Aorta (tissue), 5 donors: ENCODE results near the gene EPB41. TPM values are rescaled to one million over a fixed set of nuclear protein-coding genes. Genes with fewer than 3 reads are reported as not detected.

ENCODE experiments used
- ATAC-seq: fragments of 200-7000 bp; cut with Tn5 transposase; one replicate; pipeline ENCODE4 v1.9.1; 2022; ENCODE audit warnings: moderate library complexity; ENCODE audit not compliant: low FRiP score
- DNase-seq, 2 donors: peaks; one replicate each; pipeline ENCODE4 v3.0.0-alpha.2; 2020
- H3K27ac ChIP-seq, 2 donors: one replicate each; pipeline ENCODE4 v1.5.1; 2013; ENCODE audit warnings: low read length in 2 of 2, mild to moderate bottlenecking in 2 of 2, moderate library complexity in 2 of 2, control low read depth in 1 of 2, inconsistent platforms in 1 of 2, low read depth in 1 of 2
- H3K27me3 ChIP-seq, 2 donors: one replicate each; pipeline ENCODE4 v1.6.1; 2013; ENCODE audit warnings: control low read depth in 1 of 2, low read length in 1 of 2, mild to moderate bottlenecking in 1 of 2, moderate library complexity in 1 of 2; ENCODE audit not compliant: insufficient read depth in 2 of 2, control insufficient read depth in 1 of 2
- H3K36me3 ChIP-seq, 2 donors: one replicate each; pipeline ENCODE4 v1.6.1; 2013; ENCODE audit warnings: control low read depth in 1 of 2, low read length in 1 of 2, mild to moderate bottlenecking in 1 of 2; ENCODE audit not compliant: insufficient read depth in 2 of 2, control insufficient read depth in 1 of 2
- H3K4me1 ChIP-seq, 2 donors: one replicate each; pipeline ENCODE4 v1.6.1; 2013; ENCODE audit warnings: low read length in 2 of 2, control low read depth in 1 of 2, mild to moderate bottlenecking in 1 of 2, moderate library complexity in 1 of 2; ENCODE audit not compliant: insufficient read depth in 2 of 2, control insufficient read depth in 1 of 2
- H3K4me3 ChIP-seq, 2 donors: one replicate each; pipeline ENCODE4 v1.5.1; 2013; ENCODE audit warnings: low read length in 2 of 2, control low read depth in 1 of 2, mild to moderate bottlenecking in 1 of 2
- H3K9me3 ChIP-seq: one replicate; pipeline ENCODE4 v1.6.1; 2013; ENCODE audit warnings: mild to moderate bottlenecking, low read length; ENCODE audit not compliant: control insufficient read depth
- WGBS, 2 donors: extraction: QIAGEN DNeasy Blood & Tissue Kit; methylation state at CpG; one replicate each; pipeline ENCODE4 v1.1.7; 2013; 5-methylcytosine and 5-hydroxymethylcytosine counted together
- intact Hi-C, 2 donors: fragments of 100-400 bp; cut with DNase I; formaldehyde crosslinking; loops; one replicate each; pipeline versions ENCODE4 v1.14.2 to v1.15.0; 2022
- polyA plus RNA-seq, 2 donors: library from polyadenylated mRNA; stranded (reverse); fragments of 200-250 nt; gene quantifications; one replicate each; pipeline ENCODE4 v1.2.3, GENCODE V29; 2013
- total RNA-seq, 2 donors: library from RNA; stranded (reverse); fragmentation: NEBNext Ultra II Directional; extraction: Animal tissue kit (Norgen Biotek cat#: 25700); gene quantifications; one replicate each; pipeline ENCODE4 v1.2.1, GENCODE V29; 2021
- donor health status: healthy with polysubstance abuse.
- donor health status: Bipolar disorder and iron deficiency.
- donor health status: DM: no; HTN: no; CAD: no.
- donor health status: DM: no; HTN: no; CAD: no.
- donor health status: DM: yes; HTN: yes; CAD: no.

EPB41 gene
- total and polyA plus RNA-seq, 4 donors: 3.4 to 35.2 (median 14.6) TPM

GRCh38 chr1:28910379-28911115 is 3.8 kb upstream of the EPB41 start:
- H3K9me3 ChIP-seq: no peaks in the 10 kb centered on the region
- H3K4me3 ChIP-seq: no peak overlapping the region
- no peak for DNase-seq
- intact Hi-C loops: no loop called here
- no peaks in the 10 kb centered on the region for H3K4me1 ChIP-seq
- H3K27me3 ChIP-seq: no peaks in the 10 kb centered on the region
- H3K27ac ChIP-seq: no peak overlapping the region
- ATAC-seq: no peak
- H3K36me3 ChIP-seq: no peaks in the 10 kb centered on the region
- WGBS, 2 donors: 85 to 86% methylated on average over 7 of the region's 7 CpGs

- ATAC-seq: peak; percentile 2
These were observed 562 bp upstream of the EPB41 start for GRCh38 chr1:28913786-28914227.

GRCh38 chr1:28915031-28915895 is 894 bp downstream of the EPB41 start:
- WGBS, 2 donors: 13% methylated on average over 32 of the region's 32 CpGs
- Histone ChIP-seq H3K4me1 (no peaks in the 10 kb centered on the region), H3K36me3 (no peaks in the 10 kb centered on the region), H3K4me3 (peak overlapping the region; percentile 50 to 59), H3K27me3 (no peaks in the 10 kb centered on the region), H3K27ac (no peak overlapping the region), H3K9me3 (no peaks in the 10 kb centered on the region)
- DNase-seq (no peak), ATAC-seq (peak; percentile 34)
- intact Hi-C loops: loop anchor here in 1 of 2 donors (2.0 kb wide), 1 partner anchor 28 kb away; no protein-coding TSS in a partner anchor

More at GRCh38 chr1:28913786-28914227, 562 bp upstream of the EPB41 start:
- WGBS, 2 donors: 30 to 32% methylated on average over 10 of the region's 10 CpGs
- H3K36me3 ChIP-seq: no peaks in the 10 kb centered on the region
- no peak for DNase-seq
- peak overlapping the region; percentile 27 to 65 for H3K4me3 ChIP-seq
- intact Hi-C loops: loop anchor here in 1 of 2 donors (2.0 kb wide), 1 partner anchor 27 kb away; no protein-coding TSS in a partner anchor
- H3K27ac ChIP-seq: peak overlapping the region in 1 of 2 donors; percentile 26
- no peaks in the 10 kb centered on the region for H3K9me3 ChIP-seq
- no peaks in the 10 kb centered on the region for H3K27me3 ChIP-seq
- H3K4me1 ChIP-seq: no peaks in the 10 kb centered on the region

- Histone ChIP-seq H3K27me3 (no peaks in the 10 kb centered on the region), H3K36me3 (no peaks in the 10 kb centered on the region), H3K27ac (no peak overlapping the region), H3K4me1 (peaks cover 0 to 3% of the 10 kb centered on the region in 2 donors), H3K9me3 (no peaks in the 10 kb centered on the region), H3K4me3 (no peak overlapping the region)
- ATAC-seq: no peak
- DNase-seq: no peak
- WGBS, 2 donors: 81 to 83% methylated on average over 2 of the region's 2 CpGs
- intact Hi-C loops: no loop called here
These were observed 3.4 kb downstream of the EPB41 start for GRCh38 chr1:28917757-28918118.

GRCh38 chr1:28921286-28921869 is 7.0 kb downstream of the EPB41 start:
- DNase-seq: no peak
- intact Hi-C loops: no loop called here
- Histone ChIP-seq H3K27me3 (no peaks in the 10 kb centered on the region), H3K9me3 (no peaks in the 10 kb centered on the region), H3K36me3 (no peaks in the 10 kb centered on the region), H3K27ac (no peak overlapping the region), H3K4me1 (peaks cover 0 to 3% of the 10 kb centered on the region in 2 donors), H3K4me3 (no peak overlapping the region)
- WGBS, 2 donors: 27 to 51% methylated on average over 3 of the region's 3 CpGs
- ATAC-seq: no peak

- intact Hi-C loops: no loop called here
- Histone ChIP-seq H3K9me3 (no peaks in the 10 kb centered on the region), H3K27ac (no peak overlapping the region), H3K4me1 (peaks cover 0 to 3% of the 10 kb centered on the region in 2 donors), H3K4me3 (no peak overlapping the region), H3K36me3 (no peaks in the 10 kb centered on the region), H3K27me3 (no peaks in the 10 kb centered on the region)
- ATAC-seq: no peak
- WGBS, 2 donors: 96 to 98% methylated on average over 4 of the region's 4 CpGs
- no peak for DNase-seq
These were observed 11.1 kb downstream of the EPB41 start for GRCh38 chr1:28925350-28925891.

GRCh38 chr1:28926629-28927265 is 12.4 kb downstream of the EPB41 start:
- no peaks in the 10 kb centered on the region for H3K9me3 ChIP-seq
- no peak overlapping the region for H3K4me3 ChIP-seq
- no peaks in the 10 kb centered on the region for H3K27me3 ChIP-seq
- H3K27ac ChIP-seq: no peak overlapping the region
- 71 to 73% methylated on average over 2 of the region's 2 CpGs for whole genome bisulfite sequencing, 2 donors
- DNase-seq: no peak
- no peaks in the 10 kb centered on the region for H3K36me3 ChIP-seq
- intact Hi-C loops: no loop called here
- no peaks in the 10 kb centered on the region for H3K4me1 ChIP-seq
- no peak for ATAC-seq

GRCh38 chr1:28927266-28927647 is 12.9 kb downstream of the EPB41 start:
- no peaks in the 10 kb centered on the region for H3K36me3 ChIP-seq
- DNase-seq: no peak
- ATAC-seq: no peak
- no peaks in the 10 kb centered on the region for H3K27me3 ChIP-seq
- 64 to 73% methylated on average over 3 of the region's 3 CpGs for whole genome bisulfite sequencing, 2 donors
- no peak overlapping the region for H3K27ac ChIP-seq
- no peaks in the 10 kb centered on the region for H3K9me3 ChIP-seq
- intact Hi-C loops: no loop called here
- H3K4me1 ChIP-seq: no peaks in the 10 kb centered on the region
- no peak overlapping the region for H3K4me3 ChIP-seq
